HEK293 (cell line): ENCODE measurements around the gene SLC25A26.

Experiments
- REPIN1 ChIP-seq: fragments of 450-650 bp; formaldehyde crosslinking; IDR thresholded peaks from 2 replicates; pipeline ENCODE4 v1.5.1; 2017; ENCODE audit warnings: missing biosample characterization, missing genetic modification characterization, low read depth
- YY1 ChIP-seq: fragments of 450-650 bp; formaldehyde crosslinking; IDR thresholded peaks from 2 replicates; pipeline ENCODE4 v1.5.1; 2018; ENCODE audit warnings: missing biosample characterization, missing genetic modification characterization
- ZNF169 ChIP-seq: fragments of 450-650 bp; formaldehyde crosslinking; IDR thresholded peaks from 2 replicates; pipeline ENCODE4 v1.5.1; 2016; ENCODE audit warnings: missing biosample characterization, missing genetic modification characterization
- ZNF302 ChIP-seq: fragments of 450-650 bp; formaldehyde crosslinking; IDR thresholded peaks from 2 replicates; pipeline ENCODE4 v1.5.1; 2016; ENCODE audit warnings: missing biosample characterization, missing genetic modification characterization, low read depth
- ZNF768 ChIP-seq: fragments of 450-650 bp; formaldehyde crosslinking; IDR thresholded peaks from 2 replicates; pipeline ENCODE4 v1.5.1; 2018; ENCODE audit warnings: missing biosample characterization, mild to moderate bottlenecking, missing genetic modification characterization
- TF ChIP-seq, protein P1 (sequence below): fragments of 450-650 bp; formaldehyde crosslinking; IDR thresholded peaks from 2 replicates; pipeline ENCODE4 v1.5.1; 2016; ENCODE audit warnings: missing biosample characterization, missing genetic modification characterization
- TF ChIP-seq, protein P2 (sequence below): fragments of 450-650 bp; formaldehyde crosslinking; IDR thresholded peaks from 2 replicates; pipeline ENCODE4 v1.5.1; 2016; ENCODE audit warnings: missing biosample characterization, missing genetic modification characterization

DNA sequence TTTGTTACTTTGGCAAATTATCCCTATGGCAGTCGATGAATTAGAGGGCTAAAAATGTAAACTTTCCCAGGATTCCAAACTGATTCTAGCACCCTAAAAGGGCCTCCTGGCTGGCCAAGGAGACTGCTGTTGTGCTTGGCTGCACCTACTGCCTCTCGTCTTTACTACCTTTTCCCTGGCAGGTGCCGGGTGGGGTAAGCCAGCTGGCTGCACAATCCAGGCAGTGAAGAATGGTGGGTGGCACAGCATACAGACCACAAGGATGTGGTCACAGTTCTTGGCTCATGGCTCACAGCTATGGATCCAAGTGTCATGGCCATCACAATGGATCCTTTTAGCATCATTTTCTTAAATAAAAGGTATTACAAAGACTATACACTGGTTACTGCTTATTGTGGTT is 20.7 kb upstream of the SLC25A26 start:
- TF ChIP-seq ZNF302 (tag by site-specific recombination) (no peak), YY1 (no peak), ZNF768 (tag by site-specific recombination) (no peak), REPIN1 (tag by site-specific recombination) (no peak), ZNF169 (tag by site-specific recombination) (no peak)
- TF ChIP-seq, protein P1, sequence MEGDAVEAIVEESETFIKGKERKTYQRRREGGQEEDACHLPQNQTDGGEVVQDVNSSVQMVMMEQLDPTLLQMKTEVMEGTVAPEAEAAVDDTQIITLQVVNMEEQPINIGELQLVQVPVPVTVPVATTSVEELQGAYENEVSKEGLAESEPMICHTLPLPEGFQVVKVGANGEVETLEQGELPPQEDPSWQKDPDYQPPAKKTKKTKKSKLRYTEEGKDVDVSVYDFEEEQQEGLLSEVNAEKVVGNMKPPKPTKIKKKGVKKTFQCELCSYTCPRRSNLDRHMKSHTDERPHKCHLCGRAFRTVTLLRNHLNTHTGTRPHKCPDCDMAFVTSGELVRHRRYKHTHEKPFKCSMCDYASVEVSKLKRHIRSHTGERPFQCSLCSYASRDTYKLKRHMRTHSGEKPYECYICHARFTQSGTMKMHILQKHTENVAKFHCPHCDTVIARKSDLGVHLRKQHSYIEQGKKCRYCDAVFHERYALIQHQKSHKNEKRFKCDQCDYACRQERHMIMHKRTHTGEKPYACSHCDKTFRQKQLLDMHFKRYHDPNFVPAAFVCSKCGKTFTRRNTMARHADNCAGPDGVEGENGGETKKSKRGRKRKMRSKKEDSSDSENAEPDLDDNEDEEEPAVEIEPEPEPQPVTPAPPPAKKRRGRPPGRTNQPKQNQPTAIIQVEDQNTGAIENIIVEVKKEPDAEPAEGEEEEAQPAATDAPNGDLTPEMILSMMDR, result no peak
- TF ChIP-seq, protein P2, sequence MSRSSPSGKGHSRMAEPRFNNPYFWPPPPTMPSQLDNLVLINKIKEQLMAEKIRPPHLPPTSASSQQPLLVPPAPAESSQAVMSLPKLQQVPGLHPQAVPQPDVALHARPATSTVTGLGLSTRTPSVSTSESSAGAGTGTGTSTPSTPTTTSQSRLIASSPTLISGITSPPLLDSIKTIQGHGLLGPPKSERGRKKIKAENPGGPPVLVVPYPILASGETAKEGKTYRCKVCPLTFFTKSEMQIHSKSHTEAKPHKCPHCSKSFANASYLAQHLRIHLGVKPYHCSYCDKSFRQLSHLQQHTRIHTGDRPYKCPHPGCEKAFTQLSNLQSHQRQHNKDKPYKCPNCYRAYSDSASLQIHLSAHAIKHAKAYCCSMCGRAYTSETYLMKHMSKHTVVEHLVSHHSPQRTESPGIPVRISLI (tag by site-specific recombination), result no peak
